VCaP (cell line): ENCODE results near the gene SYT1.

ENCODE experiments used
- H3K27ac ChIP-seq: fragments of 450-650 bp; 2 replicates; pipeline ENCODE4 v1.5.1; 2017
- TF ChIP-seq, protein P1 (sequence below): fragments of 450-650 bp; conservative IDR thresholded peaks from 2 replicates; pipeline ENCODE4 v1.5.1; 2017; ENCODE audit warnings: mild to moderate bottlenecking, moderate library complexity

SYT1 gene

GRCh38 chr12:79162147-79162772 is 297.7 kb downstream of the SYT1 start:
- TF ChIP-seq, protein P1, sequence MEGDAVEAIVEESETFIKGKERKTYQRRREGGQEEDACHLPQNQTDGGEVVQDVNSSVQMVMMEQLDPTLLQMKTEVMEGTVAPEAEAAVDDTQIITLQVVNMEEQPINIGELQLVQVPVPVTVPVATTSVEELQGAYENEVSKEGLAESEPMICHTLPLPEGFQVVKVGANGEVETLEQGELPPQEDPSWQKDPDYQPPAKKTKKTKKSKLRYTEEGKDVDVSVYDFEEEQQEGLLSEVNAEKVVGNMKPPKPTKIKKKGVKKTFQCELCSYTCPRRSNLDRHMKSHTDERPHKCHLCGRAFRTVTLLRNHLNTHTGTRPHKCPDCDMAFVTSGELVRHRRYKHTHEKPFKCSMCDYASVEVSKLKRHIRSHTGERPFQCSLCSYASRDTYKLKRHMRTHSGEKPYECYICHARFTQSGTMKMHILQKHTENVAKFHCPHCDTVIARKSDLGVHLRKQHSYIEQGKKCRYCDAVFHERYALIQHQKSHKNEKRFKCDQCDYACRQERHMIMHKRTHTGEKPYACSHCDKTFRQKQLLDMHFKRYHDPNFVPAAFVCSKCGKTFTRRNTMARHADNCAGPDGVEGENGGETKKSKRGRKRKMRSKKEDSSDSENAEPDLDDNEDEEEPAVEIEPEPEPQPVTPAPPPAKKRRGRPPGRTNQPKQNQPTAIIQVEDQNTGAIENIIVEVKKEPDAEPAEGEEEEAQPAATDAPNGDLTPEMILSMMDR: no peak

GRCh38 chr12:79162948-79163347 is 298.4 kb downstream of the SYT1 start:
- H3K27ac ChIP-seq: peak overlapping the region; percentile 66
- TF ChIP-seq, protein P1: peak; percentile 40

More at GRCh38 chr12:79162147-79162772, 297.7 kb downstream of the SYT1 start:
- H3K27ac ChIP-seq: peak overlapping the region; percentile 66

- H3K27ac ChIP-seq: no peak overlapping the region
- TF ChIP-seq, protein P1: no peak
Measured at GRCh38 chr12:79164890-79165289, 300.3 kb downstream of the SYT1 start.

GRCh38 chr12:79168687-79169086 is 304.1 kb downstream of the SYT1 start:
- TF ChIP-seq, protein P1: no peak
- no peak overlapping the region for H3K27ac ChIP-seq

DNA sequence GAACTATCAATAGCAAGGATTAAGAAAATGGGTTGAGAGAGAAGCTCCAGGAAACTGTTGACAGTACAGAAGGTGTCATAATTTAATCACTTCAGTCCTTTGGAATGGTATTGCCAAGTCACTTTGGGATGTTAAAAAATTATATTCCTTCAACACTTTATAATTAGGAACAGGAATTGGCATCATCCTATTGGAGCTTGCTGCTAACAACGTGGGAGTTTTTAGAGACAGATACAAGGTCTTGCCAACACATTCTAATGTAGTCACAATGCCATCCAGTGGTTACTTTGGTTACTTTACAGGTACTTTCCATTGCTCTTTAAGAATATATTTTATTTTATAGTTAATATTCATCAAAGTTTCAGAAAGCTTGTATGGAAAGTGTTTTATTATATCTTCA is 310.1 kb downstream of the SYT1 start:
- H3K27ac ChIP-seq: no peak overlapping the region
- TF ChIP-seq, protein P1: peak; percentile 82

- TF ChIP-seq, protein P1: no peak
- no peak overlapping the region for H3K27ac ChIP-seq
Measured at GRCh38 chr12:79183003-79183402, 318.4 kb downstream of the SYT1 start.

DNA sequence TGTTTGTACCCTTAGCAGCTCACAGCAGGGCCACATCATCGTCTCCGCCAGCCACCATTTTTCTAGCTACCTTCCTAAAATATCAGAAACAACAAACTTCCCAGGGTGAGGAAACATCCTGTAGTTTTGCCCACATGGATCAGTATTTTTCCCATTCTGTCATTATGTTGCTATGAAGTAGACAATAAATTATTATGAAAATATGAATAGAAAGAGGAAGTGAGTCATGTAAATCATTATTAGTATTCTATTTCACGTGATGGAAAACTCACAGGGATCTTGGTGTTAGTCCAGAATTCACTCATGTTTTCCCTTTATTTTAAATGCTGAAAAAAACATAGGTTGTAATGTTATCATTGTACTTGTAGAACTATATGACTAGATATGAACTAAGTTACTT is 319.4 kb downstream of the SYT1 start:
- no peak overlapping the region for H3K27ac ChIP-seq
- TF ChIP-seq, protein P1: no peak
